Liver (tissue), 9 donors: ENCODE results near the gene ASH1L. TPM values are rescaled to one million over a fixed set of nuclear protein-coding genes. Genes with fewer than 3 reads are reported as not detected.
"Not testable (repeated sequence)": the region's sequence is repeated elsewhere in the genome, so short reads cannot be mapped to it uniquely, and the experiment has no call there.

Experiments
- DNase-seq: peaks from one replicate; pipeline ENCODE4 v3.0.0-alpha.2; 2017; ENCODE audit warnings: low spot score
- H3K27ac ChIP-seq, 2 donors: one replicate each; pipeline ENCODE4 v1.7.0; 2013; ENCODE audit warnings: inconsistent platforms in 2 of 2, low read length in 2 of 2, control low read depth in 1 of 2, low read depth in 1 of 2, mild to moderate bottlenecking in 1 of 2
- H3K27me3 ChIP-seq, 4 donors: one replicate each; pipeline versions ENCODE4 v1.6.1 to v1.7.0; 2013; ENCODE audit warnings: low read length in 3 of 4, inconsistent platforms in 1 of 4, mild to moderate bottlenecking in 1 of 4, moderate library complexity in 1 of 4; ENCODE audit not compliant: control insufficient read depth in 4 of 4, insufficient read depth in 4 of 4
- H3K36me3 ChIP-seq, 4 donors: one replicate each; pipeline versions ENCODE4 v1.6.1 to v1.7.0; 2013; ENCODE audit warnings: low read length in 3 of 4, mild to moderate bottlenecking in 3 of 4, low read depth in 1 of 4, moderate library complexity in 1 of 4; ENCODE audit not compliant: control insufficient read depth in 4 of 4, insufficient read depth in 3 of 4
- H3K4me1 ChIP-seq, 4 donors: one replicate each; pipeline versions ENCODE4 v1.6.1 to v1.7.0; 2013; ENCODE audit warnings: low read length in 3 of 4, mild to moderate bottlenecking in 3 of 4, moderate library complexity in 1 of 4; ENCODE audit not compliant: control insufficient read depth in 4 of 4, insufficient read depth in 4 of 4
- H3K4me3 ChIP-seq, 3 donors: one replicate each; pipeline versions ENCODE4 v1.6.1 to v1.7.0; 2013; ENCODE audit warnings: low read length in 3 of 3, control low read depth in 1 of 3, low read depth in 1 of 3, mild to moderate bottlenecking in 1 of 3
- H3K9ac ChIP-seq, 2 donors: one replicate each; pipeline ENCODE4 v1.7.0; 2013; ENCODE audit warnings: low read length in 2 of 2, mild to moderate bottlenecking in 2 of 2, moderate library complexity in 2 of 2, control low read depth in 1 of 2, low read depth in 1 of 2
- H3K9me3 ChIP-seq, 4 donors: one replicate each; pipeline versions ENCODE4 v1.6.1 to v1.7.0; 2013; ENCODE audit warnings: low read length in 3 of 4; ENCODE audit not compliant: control insufficient read depth in 4 of 4
- ATF3 ChIP-seq: IDR thresholded peaks from 2 replicates; pipeline ENCODE4 v1.6.1; 2016; ENCODE audit warnings: antibody characterized with exemption
- EGR1 ChIP-seq, 2 donors: IDR thresholded peaks; 2 replicates each; pipeline ENCODE4 v1.6.1; 2016 to 2018; ENCODE audit warnings: antibody characterized with exemption in 2 of 2, low read depth in 2 of 2
- FOXA1 ChIP-seq: IDR thresholded peaks from 2 replicates; pipeline ENCODE4 v1.6.1; 2016; ENCODE audit warnings: antibody characterized with exemption
- HNF4A ChIP-seq, 2 donors: conservative IDR thresholded peaks; 2 replicates each; pipeline ENCODE4 v1.6.1; 2016; ENCODE audit warnings: antibody characterized with exemption in 2 of 2, mild to moderate bottlenecking in 2 of 2
- JUND ChIP-seq, 2 donors: IDR thresholded peaks; 2 replicates each; pipeline ENCODE4 v1.6.1; 2016; ENCODE audit warnings: antibody characterized with exemption in 2 of 2
- MAX ChIP-seq: IDR thresholded peaks from 2 replicates; pipeline ENCODE4 v1.6.1; 2016; ENCODE audit warnings: antibody characterized with exemption
- NR2F2 ChIP-seq: IDR thresholded peaks from 2 replicates; pipeline ENCODE4 v1.6.1; 2016; ENCODE audit warnings: antibody characterized with exemption
- RAD21 ChIP-seq, 2 donors: IDR thresholded peaks; 2 replicates each; pipeline ENCODE4 v1.6.1; 2016; ENCODE audit warnings: antibody characterized with exemption in 2 of 2, mild to moderate bottlenecking in 2 of 2
- REST ChIP-seq: IDR thresholded peaks from 2 replicates; pipeline ENCODE4 v1.6.1; 2016; ENCODE audit warnings: antibody characterized with exemption, mild to moderate bottlenecking
- RXRA ChIP-seq, 2 donors: IDR thresholded peaks; 2 replicates each; pipeline ENCODE4 v1.6.1; 2017 to 2018; ENCODE audit warnings: antibody characterized with exemption in 2 of 2, mild to moderate bottlenecking in 1 of 2
- SP1 ChIP-seq: IDR thresholded peaks from 2 replicates; pipeline ENCODE4 v1.6.1; 2018; ENCODE audit warnings: antibody characterized with exemption, mild to moderate bottlenecking
- ZBTB33 ChIP-seq: IDR thresholded peaks from 2 replicates; pipeline ENCODE4 v1.6.1; 2016; ENCODE audit warnings: antibody characterized with exemption
- WGBS: extraction: QIAGEN DNeasy Blood & Tissue Kit; methylation state at CpG from one replicate; pipeline ENCODE4 v1.1.7; 2013; 5-methylcytosine and 5-hydroxymethylcytosine counted together
- polyA plus RNA-seq, 2 donors: library from polyadenylated mRNA; stranded (reverse) in 1 of 2; unstranded in 1 of 2; fragments of 200-250 nt in 1 of 2; fragments of >200 nt in 1 of 2; fragmentation: Nextera tagmentation in 1 of 2; extraction: Ambion mirVana in 1 of 2; gene quantifications; one replicate each; pipeline versions ENCODE4 v1.2.1 to v1.2.3, GENCODE V29; 2013 to 2015
- total RNA-seq, 2 donors: library from RNA; depleted of rRNA; stranded (reverse); fragments of >200 nt; gene quantifications; one replicate each; pipeline ENCODE4 v1.2.3, GENCODE V29; 2014
- donor health status: healthy.
- donor health status: healthy.
- donor health status: healthy.
- donor health status: healthy.
- donor health status: healthy.

Gene ASH1L
- total and polyA plus RNA-seq, 4 donors, result 3.9 to 30.3 (median 13.9) TPM

- no peaks in the 10 kb centered on the region for H3K27me3 ChIP-seq
- no peak overlapping the region for H3K9ac ChIP-seq
- H3K4me3 ChIP-seq, result no peak overlapping the region
- H3K4me1 ChIP-seq, result no peaks in the 10 kb centered on the region
- H3K27ac ChIP-seq, result no peak overlapping the region
- H3K36me3 ChIP-seq, result peaks cover 8 to 79% (median 64%) of the 10 kb centered on the region in 4 donors
- WGBS, result 84% methylated on average over 8 of the region's 8 CpGs
- no peak for DNase-seq
- TF ChIP-seq MAX, result no peak
- no peak for TF ChIP-seq JUND (IDR thresholded peaks at IDR 0.05)
- no peak for TF ChIP-seq EGR1 (IDR thresholded peaks at IDR 0.05; ENCODE audit: low read depth in 2 of 2)
- no peak for TF ChIP-seq REST
- TF ChIP-seq HNF4A (conservative IDR thresholded peaks at IDR 0.05), result no peak
- TF ChIP-seq RXRA (IDR thresholded peaks at IDR 0.05), result no peak
- no peak for TF ChIP-seq NR2F2
- TF ChIP-seq RAD21 (IDR thresholded peaks at IDR 0.05), result no peak
- no peak for TF ChIP-seq ATF3
- TF ChIP-seq SP1, result no peak
- no peaks in the 10 kb centered on the region for H3K9me3 ChIP-seq
These were observed 223.0 kb downstream of the ASH1L start for GRCh38 chr1:155339515-155340097.

- Histone ChIP-seq H3K9me3 (no peaks in the 10 kb centered on the region), H3K4me3 (no peak overlapping the region), H3K36me3 (peaks cover 8 to 56% (median 43%) of the 10 kb centered on the region in 4 donors), H3K4me1 (peaks cover 0 to 6% (median 2%) of the 10 kb centered on the region in 4 donors), H3K9ac (no peak overlapping the region), H3K27me3 (no peaks in the 10 kb centered on the region), H3K27ac (no peak overlapping the region)
- WGBS, result 76% methylated on average over 1 of the region's 1 CpG
- no peak for TF ChIP-seq SP1
- DNase-seq, result no peak
These were observed 227.6 kb downstream of the ASH1L start for GRCh38 chr1:155334962-155335361.

- Histone ChIP-seq H3K27ac (no peak overlapping the region), H3K4me1 (peaks cover 0 to 10% (median 3%) of the 10 kb centered on the region in 4 donors), H3K9me3 (no peaks in the 10 kb centered on the region), H3K4me3 (no peak overlapping the region), H3K27me3 (no peaks in the 10 kb centered on the region), H3K9ac (no peak overlapping the region), H3K36me3 (peaks cover 5 to 26% (median 14%) of the 10 kb centered on the region in 4 donors)
- no peak for DNase-seq
- TF ChIP-seq RXRA (IDR thresholded peaks at IDR 0.05), result no peak
- no peak for TF ChIP-seq SP1
- TF ChIP-seq ZBTB33, result no peak
- TF ChIP-seq FOXA1, result no peak
- no peak for TF ChIP-seq HNF4A (conservative IDR thresholded peaks at IDR 0.05)
- WGBS, result 95% methylated on average over 11 of the region's 11 CpGs
These were observed 232.5 kb downstream of the ASH1L start for GRCh38 chr1:155329980-155330598.

GRCh38 chr1:155328856-155329255 lies 233.7 kb downstream of the ASH1L start:
- H3K27me3 ChIP-seq, H3K4me3 ChIP-seq, H3K27ac ChIP-seq, H3K9me3 ChIP-seq, DNase-seq, H3K9ac ChIP-seq: not testable (repeated sequence)
- peaks cover 5 to 22% (median 12%) of the 10 kb centered on the region in 4 donors for H3K36me3 ChIP-seq
- 90% methylated on average over 7 of the region's 7 CpGs for WGBS
- peaks cover 0 to 19% (median 12%) of the 10 kb centered on the region in 4 donors for H3K4me1 ChIP-seq
